NK-92 (cell line): Measurements from ENCODE around the gene OR52A1.
"Not testable (repeated sequence)": the region's sequence is repeated elsewhere in the genome, so short reads cannot be mapped to it uniquely, and the experiment has no call there.

Experiments
- DNase-seq: peaks from one replicate; lab custom pipeline; 2025; ENCODE audit not compliant: unreplicated experiment; lab: John Stamatoyannopoulos, UW

OR52A1 gene

DNA sequence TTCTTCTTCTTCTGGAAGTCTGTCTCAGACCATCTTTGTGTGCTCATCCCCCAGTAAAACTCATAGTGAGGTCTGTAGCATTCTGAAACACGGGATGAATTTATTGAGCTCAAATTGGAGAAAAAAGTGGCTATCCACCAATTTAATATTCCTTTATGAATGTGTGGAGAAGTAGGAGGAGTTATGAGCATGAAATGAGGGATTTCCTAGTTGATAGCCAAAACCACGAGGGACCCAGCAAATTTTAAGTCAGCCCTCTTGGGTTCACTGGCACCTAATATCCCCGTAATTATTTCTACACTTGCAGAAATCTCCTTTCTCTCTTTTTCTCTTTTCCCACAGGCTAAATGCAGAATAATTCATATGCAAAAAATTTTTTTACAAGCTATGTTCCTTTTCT lies at the start of gene OR52A1:
Gene OR52A1 (minus strand): TSS at position 101 of the 400 bp plus-strand sequence. CDS start 2,388 bp downstream, outside the sequence.
- no peak for DNase-seq

DNA sequence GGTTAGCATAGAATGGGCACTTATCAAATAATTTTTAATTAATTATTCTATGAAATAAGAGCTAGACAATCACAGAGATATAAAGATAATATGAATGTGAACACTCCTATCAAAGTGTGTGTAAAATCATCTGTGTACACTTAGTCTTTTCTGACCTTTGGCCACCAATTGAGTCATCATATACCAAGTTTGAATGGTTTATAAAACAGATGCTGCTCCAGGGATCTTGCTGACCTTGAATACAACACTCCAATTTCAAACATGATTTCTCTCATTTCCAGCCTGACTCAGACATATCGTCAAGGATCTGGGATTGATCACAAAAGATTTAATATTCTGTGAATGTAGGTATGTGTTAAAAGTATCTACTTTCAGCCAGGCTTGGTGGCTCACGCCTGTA lies 48.8 kb upstream of the OR52A1 start:
- no peak for DNase-seq

DNA sequence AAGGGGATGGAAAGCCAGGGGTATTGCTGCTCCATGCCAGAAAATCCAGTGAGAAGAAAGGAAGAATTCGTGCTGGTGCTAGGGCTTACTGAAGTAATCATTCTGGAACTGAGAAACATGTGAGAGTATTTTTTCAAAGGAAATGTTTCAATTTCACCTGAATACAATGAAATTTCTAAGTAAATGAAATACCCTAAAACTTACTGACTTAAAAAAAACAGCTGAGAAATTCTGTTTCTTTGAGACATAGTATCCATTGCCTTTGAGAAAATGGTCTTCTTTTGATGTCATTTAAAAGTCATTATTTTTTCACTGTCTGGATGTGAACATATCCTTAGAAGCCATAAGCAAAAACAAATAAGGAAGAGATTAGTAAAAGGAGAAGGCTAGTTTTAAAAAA lies 46.0 kb upstream of the OR52A1 start, which contains the start of gene OR51V1:
Gene OR51V1 (minus strand): TSS at position 101 of the 400 bp plus-strand sequence. CDS start 0 bp downstream, at position 101.
- no peak for DNase-seq

DNA sequence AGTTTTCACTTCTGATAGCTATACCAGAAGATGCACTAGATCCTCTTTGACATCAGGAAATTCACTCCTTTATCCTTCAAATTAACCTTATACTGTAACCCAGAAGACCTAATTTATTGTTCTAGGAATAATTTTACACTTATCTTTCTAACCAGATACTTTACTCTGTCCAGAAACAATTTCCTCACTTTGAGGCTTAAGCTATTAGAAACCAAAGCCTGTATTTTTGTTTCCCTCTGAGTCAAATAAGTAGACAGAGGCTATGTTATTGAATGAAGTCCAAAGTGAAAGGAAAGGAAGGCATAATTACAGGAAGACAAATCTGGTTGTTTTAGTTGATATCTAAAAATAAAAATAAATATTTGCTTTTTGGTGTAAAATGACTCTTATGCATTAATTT lies 43.7 kb upstream of the OR52A1 start:
- no peak for DNase-seq

DNA sequence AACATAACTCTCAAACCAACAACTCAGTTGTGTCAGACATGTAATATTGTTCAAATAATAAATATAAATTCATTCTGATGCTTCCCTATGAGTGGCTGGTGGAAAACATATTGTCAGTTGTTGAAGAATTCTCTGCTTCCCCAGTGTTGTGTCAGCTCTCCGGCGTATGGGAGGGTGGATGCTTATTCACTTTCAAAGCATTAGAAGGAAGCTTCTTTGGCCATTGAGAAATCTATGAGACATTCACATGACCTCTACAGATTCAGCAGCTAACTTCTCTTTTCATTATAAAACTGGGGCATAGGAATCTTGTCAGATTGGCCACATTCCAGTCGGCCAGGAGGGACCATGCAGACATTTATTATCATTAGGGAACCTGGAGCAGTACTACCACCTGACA lies 43.0 kb upstream of the OR52A1 start:
- no peak for DNase-seq

DNA sequence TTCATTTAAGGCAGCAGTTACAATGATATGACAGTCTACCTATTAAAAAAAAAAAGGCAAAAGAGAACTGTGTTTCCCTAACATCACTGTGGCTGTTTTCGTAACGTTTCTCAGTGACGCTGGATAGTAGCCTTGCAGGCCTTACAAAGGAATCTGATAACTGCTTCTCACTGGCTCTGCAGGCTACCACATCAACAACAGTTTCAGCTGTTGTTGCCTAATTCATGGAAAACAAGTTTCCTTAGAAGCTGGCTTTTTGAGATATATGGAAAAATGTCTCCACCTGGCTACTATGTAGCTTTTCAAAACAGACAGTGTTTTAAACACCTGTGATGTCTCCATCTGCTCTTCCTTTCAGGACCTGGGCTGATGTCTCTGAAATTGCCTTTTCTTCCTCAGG lies 42.2 kb upstream of the OR52A1 start:
- no peak for DNase-seq

DNA sequence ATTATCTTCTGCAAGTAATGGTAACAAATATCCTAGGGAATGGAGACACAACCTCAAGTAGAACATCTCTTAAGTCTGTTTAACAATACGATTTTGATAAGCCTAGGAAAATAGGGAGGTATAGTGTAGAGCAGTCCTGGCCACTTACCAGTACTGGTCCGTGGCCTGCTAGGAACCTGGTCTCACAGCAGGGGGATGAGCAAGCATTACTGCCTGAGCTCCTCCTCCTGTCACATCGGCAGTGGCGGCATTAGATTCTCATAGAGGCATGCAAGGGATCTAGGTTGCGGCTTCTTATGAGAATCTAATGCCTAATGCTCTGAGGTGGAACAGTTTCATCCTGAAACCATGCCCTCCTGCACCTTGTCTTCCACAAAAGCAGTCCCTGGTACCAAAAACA lies 41.5 kb upstream of the OR52A1 start:
- DNase-seq = no peak

DNA sequence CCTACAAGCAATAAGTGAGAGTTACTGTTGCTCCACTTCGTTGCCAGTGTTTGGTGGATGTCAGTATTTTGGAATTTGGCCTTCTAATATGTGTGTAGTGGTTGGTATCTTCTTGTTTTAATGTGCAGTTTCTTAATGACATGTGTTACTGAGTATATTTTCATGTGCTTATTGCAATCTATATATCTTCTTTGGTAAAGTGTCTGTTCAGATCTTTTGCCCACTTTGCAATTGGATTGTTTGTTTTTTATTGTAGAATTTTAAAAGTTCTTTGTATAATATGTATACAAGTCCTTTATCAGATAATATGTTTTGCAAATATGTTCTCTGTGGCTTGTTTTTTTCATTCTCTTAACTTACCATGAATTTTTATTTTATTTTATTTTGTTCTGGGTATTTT lies 38.2 kb upstream of the OR52A1 start:
- DNase-seq = no peak

DNA sequence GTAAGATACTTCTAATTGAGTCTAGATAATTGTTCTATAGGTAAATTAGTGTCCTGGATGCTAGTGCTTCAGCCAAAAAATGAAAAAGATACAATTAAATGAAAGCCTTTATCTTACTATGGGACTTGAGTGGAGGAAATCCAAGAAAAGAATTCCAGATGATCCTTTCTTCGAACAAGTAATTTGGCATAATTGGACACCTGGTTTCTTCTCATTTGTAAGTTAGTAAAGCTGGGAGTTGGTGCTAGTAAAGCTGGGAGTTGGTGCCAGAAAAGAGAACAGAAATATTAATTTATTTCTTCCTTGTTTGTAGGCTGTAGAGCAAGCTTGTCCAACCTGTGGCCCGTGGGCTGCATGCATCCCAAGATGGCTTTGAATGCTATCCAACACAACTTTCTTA lies 33.6 kb upstream of the OR52A1 start:
- DNase-seq = no peak

DNA sequence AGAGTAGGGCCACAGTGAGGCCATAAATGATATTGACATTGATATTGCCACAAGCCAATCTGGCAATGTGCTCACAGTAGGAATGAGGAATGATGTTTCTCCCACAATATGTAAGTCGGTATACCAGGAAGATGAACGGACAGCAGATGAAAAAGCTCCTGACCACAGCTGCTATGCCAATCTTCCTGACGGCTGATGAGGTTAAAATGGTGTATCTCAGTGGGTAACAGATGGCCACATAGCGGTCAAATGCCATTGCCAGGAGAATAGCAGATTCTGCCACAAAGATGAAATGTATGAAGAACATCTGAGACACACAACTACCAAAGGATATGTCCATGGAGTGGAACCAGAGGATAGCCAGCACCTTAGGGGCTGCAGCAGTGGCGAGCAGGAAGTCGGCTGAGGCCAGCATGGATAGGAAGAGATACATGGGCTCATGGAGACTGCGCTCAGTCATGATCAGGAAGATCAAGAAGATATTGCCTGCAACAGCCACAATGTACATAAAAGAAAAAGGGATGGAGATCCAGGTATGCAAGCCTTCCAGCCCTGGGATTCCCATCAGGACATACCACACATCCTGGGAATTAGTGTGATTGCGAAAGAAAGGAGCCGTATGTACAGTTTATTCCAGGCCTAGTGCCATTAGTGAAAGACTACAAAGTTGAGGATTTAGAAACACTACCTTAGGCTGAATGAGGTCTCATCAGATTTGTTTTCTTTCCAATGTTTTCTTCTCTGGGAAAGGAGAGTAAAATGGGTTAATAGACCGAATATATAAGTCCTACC lies 23.7 kb upstream of the OR52A1 start:
- no peak for DNase-seq

DNA sequence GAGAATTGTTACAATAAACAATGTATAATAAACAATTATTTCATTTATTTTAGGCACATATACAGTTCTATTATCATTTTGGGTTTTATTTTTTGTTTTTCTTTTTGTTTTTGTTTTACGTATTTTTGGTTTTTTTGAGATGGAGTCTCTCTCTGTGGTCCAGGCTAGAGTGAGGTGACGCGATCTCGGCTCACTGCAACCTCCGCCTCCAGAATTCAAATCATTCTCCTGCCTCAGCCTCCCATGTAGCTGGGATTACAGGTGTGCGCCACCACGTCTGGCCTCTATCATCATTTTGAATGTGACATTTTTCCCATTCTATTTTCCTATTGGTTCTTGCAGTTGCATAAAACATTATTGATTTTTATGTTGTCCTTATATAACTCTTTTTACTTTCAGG lies 20.4 kb upstream of the OR52A1 start:
- no peak for DNase-seq

DNA sequence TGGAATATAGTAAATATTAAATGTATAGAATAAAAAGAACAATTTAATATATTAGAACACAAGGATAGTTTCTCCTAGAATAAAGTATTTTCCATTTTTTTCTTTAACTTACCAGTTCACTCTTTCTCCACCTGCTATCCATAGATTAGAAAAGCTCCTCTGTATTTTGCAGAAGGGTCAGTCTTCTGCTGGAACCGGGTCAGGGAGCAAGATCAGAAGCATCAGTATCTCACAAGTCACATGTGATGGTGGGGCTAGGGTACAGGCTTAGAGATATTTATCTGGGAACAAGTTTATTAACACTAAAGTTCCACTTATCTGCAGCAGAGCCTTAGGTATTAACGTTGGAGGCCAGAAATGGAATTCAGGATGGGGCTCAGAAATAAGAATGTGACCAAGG lies 17.3 kb upstream of the OR52A1 start:
- no peak for DNase-seq

DNA sequence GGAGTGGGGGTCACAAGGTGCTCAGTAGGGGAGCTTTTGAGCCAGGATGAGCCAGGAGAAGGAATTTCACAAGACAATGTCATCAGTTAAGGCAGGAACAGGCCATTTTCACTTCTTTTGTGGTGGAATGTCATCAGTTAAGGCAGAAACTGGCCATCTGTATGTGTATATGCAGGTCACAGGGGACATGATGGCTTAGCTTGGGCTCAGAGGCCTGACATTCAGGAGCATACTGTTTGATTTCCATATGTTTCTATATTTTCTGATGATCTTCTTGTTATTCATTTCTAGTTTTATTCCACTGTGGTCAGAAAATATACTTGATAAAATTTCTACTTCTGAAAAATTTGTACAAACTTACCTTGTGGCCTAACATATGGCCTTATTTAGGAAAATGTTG lies 11.3 kb upstream of the OR52A1 start:
- not testable (repeated sequence) for DNase-seq

DNA sequence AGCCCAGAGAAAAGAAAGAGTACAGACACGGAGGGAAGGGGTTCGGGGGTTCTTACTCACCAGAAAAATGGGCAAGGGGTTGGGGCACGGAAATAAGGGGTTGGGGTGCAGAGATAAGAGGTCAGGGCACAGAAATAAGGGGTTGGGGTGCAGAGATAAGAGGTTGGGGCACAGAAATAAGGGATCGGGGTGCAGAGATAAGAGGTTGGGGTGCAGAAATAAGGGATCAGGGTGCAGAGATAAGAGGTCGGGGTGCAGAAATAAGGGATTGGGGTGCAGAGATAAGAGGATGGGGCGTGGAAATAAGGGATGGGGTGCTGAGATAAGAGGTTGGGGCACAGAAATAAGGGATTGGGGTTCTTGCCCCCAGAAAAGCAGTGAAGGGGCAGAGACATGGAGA lies 10.2 kb upstream of the OR52A1 start:
- not testable (repeated sequence) for DNase-seq

DNA sequence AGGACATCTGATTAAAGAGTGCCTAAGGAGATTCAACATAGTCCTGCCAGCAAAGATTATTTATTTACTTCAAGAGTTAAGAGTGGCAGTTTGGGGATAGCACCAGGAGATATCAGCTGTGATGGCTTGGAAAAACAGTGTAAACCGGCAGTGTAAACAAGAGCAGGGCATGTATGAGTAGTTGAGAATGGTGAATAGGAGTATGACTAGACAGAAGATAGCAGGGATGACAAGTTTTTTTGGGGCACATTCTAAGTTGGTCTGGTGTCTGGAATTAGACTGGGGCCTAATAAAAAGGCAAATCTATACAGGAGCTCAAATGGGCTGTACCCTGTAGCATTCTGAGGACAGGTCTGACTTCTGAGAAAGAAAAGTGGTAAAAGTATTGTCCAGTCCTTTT lies 6.5 kb upstream of the OR52A1 start:
- DNase-seq = not testable (repeated sequence)

DNA sequence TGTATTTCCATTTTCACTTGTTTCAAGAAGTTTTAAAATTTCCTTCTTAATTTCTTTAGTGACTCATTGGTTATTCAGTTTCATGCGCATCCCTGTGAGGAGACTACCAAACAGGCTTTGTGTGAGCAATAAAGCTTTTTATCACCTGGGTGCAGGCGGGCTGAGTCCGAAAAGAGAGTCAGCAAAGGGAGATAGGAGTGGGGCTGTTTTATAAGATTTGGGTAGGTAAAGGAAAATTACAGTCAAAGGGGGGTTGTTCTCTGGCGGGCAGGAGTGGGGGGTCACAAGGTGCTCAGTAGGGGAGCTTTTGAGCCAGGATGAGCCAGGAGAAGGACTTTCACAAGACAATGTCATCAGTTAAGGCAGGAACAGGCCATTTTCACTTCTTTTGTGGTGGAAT lies 5.7 kb upstream of the OR52A1 start:
- DNase-seq = not testable (repeated sequence)

DNA sequence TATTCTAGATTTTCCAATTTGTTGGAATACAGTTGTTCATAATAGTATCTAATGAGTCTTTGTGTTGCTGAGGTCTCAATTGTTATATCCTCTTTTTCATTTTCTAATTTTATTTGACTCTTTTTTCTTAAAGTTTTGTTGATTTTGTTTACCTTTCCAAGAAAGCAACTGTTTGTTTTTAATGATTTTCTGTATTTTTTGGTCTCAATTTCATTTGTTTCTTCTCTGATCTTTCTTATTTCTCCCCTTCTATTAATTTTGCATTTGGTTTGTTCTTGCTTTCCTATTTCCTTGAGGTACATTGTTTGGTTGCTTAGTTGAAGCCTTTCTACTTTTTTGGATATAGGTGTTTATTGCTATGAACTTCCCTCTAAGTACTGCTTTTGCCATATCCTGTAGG lies 5.2 kb upstream of the OR52A1 start:
- DNase-seq = no peak

DNA sequence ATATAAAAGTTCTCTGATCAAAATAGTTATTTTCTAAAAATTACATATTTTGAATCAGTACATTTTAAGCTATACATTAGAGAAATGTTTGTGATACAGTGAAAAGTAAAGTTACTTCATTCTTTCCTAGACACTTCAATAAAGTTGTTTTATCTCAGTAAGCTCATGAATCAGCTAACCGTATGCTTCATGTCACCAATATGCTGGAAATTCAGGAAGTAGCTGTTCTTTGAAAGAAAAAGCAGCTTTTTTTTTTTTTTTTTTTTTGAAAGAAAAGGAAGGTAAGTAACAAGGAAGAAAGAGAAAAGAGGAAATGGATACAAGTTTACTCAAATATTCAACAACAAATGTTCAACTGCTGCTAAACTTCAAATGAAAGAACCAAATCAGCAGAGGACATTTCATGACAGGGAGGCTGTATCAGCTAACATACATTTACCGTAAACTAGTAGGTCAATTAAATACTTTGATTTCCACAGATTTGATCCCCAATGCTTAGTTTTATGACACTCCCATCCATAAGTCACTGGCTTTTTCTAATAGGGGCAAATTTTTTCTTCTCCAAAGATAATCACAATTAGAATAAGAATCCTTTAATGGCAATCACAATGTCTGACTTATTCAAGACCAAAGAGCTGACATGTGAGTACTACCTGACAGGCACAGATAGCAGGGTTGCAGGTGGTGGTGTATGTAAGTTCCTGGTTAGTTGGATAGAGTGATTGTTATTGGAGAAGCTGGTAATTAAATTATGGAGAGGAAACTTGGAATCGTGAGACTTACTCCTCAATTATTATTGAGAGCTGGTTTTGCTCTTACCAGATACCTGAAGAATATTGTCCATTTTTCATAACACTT lies 754 bp downstream of the OR52A1 start:
- no peak for DNase-seq

DNA sequence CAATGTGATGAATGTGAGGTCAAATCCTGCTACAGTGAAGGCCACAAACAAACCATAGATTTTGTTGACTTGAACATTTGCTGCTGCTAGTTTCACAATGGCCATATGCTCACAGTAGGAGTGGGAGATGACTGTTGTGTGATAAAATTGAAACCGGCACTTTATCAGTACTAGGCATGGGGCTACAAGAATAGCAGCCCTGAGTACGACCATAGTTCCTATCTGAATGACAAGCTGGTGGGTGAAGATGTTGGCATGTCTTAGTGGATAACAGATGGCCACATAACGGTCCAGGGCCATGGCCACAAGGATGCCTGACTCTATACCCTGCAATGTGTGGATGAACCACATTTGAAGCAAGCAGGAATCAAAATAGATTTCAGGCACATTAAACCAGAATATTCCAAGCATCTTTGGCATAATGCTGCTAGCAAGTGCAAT lies 2.8 kb downstream of the OR52A1 start:
- no peak for DNase-seq

DNA sequence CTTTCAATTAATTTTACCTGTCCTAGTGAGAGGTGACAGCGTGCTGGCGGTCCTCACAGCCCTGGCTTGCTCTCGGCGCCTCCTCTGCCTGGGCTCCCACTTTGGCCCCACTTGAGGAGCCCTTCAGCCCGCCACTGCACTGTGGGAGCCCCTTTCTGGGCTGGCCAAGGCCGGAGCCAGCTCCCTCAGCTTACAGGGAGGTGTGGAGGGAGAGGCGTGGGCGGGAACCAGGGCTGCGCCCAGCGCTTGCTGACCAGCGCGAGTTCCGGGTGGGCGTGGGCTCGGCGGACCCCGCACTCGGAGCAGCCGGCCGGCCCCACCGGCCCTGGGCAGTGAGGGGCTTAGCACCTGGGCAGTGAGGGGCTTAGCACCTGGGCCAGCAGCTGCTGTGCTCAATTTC lies 10.4 kb downstream of the OR52A1 start:
- DNase-seq = not testable (repeated sequence)

DNA sequence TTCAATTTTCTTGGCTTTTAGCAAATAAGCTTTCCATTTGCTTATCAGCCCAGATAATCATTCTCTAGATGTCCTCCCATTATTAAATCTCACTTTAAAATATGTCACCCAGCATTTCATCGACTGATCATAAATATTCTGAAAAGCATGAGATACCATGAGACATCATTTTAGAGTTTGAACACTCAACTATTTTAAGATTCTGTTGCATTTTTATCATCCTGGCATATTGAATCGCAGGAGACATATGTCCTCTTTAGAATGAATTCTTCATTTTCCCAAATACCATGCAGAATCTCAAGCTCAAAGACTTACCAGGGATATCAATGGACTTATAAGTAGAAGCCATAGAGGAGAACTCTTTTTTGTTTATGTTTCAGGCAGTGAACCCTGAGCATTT lies 16.6 kb downstream of the OR52A1 start, which contains the start of gene OR52A5:
Gene OR52A5 (minus strand): TSS at position 361 of the 400 bp plus-strand sequence. CDS start 5,714 bp downstream, outside the sequence.
- DNase-seq = no peak

DNA sequence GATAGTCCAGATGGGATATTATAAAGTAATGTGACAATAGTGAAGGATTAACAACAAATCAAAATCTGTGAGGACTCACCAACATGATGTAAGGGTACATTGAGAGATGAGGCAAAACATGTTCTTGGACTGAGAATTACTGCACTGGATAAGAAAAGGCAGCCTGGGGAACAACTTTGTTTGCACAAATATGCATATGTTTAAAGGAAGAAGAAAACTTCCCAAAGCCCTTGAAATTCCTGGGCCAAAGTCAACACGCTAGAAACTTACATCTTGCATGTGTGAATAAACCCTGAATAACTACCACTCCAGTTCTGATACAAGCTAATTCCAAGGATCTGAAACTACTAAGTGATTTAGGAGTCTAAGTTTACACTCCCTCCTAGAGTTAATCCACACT lies 17.5 kb downstream of the OR52A1 start:
- DNase-seq = no peak
